C4-2B (cell line): Measurements from ENCODE around the gene PFN3.
"Not testable (repeated sequence)": the region's sequence is repeated elsewhere in the genome, so short reads cannot be mapped to it uniquely, and the experiment has no call there.

ENCODE experiments used
- H3K27ac ChIP-seq: fragments of 450-650 bp; 2 replicates; pipeline ENCODE4 v1.5.1; 2017
- ZFX ChIP-seq: fragments of 450-650 bp; IDR thresholded peaks from 2 replicates; pipeline ENCODE4 v1.6.1; 2017
- TF ChIP-seq, protein P1 (sequence below): fragments of 450-650 bp; conservative IDR thresholded peaks from 2 replicates; pipeline ENCODE4 v1.5.1; 2017; ENCODE audit warnings: mild to moderate bottlenecking

PFN3 gene

DNA sequence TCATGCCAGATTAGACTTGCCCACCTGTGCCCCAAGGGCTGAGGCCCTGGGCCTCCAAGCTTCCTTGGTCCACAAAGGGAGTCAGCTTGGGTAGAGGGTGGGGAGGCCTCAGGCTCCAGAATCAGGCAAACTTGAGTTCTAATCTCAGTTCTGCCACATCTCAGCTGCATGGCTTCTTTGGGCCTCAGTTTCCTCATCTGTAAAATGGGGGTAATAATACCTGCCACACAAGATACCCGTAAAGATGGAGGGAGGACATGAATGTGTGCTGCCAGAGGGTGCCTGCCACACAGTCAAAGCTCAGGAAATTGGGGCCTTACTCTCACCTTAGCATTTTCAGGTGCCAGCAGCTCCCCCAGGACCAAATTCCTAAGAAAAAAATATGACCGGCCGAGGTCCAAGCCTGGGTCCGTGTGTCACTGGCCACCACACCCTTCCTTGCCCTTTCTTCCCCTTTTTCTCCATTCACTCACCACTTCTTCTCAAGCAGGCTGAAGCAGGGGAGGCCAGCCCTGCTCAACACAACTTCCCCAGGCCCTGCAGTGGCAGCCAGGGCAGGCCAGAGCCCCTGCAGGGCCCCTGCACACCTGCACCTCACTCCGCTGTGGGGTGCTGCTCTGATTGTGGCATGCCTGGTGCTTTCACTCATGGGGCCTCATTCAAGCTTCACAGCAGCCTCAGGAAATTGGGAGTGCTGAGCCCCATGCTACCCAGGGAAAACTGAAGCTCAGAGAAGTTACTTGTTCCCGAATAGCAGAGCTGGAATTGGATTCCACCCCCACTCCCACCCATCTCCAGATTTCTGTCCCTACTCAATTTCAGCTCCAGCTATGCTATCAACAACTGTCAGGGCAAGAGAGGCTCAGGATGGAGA is 38.8 kb downstream of the PFN3 start:
- H3K27ac ChIP-seq, result no peak overlapping the region
- TF ChIP-seq, protein P1, sequence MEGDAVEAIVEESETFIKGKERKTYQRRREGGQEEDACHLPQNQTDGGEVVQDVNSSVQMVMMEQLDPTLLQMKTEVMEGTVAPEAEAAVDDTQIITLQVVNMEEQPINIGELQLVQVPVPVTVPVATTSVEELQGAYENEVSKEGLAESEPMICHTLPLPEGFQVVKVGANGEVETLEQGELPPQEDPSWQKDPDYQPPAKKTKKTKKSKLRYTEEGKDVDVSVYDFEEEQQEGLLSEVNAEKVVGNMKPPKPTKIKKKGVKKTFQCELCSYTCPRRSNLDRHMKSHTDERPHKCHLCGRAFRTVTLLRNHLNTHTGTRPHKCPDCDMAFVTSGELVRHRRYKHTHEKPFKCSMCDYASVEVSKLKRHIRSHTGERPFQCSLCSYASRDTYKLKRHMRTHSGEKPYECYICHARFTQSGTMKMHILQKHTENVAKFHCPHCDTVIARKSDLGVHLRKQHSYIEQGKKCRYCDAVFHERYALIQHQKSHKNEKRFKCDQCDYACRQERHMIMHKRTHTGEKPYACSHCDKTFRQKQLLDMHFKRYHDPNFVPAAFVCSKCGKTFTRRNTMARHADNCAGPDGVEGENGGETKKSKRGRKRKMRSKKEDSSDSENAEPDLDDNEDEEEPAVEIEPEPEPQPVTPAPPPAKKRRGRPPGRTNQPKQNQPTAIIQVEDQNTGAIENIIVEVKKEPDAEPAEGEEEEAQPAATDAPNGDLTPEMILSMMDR, result no peak
- TF ChIP-seq ZFX, result no peak

DNA sequence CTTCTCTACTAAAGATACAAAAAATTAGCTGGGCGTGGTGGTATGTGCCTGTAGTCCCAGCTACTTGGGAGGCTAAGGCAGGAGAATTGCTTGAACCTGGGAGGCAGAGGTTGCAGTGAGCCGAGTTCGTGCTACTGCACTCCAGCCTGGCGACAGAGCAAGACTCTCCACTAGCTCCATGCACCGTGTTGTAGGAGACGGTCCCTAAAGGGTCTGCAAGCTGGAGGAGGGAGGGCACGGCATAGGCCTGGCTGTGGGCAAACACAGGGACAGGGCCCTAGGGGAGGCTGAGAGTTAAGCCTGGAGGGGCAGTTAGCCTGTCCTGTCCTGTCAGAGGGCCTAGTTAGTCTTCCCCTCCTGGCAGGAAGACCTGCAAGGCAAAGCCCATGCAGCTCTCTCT is 39.7 kb downstream of the PFN3 start:
- H3K27ac ChIP-seq, result not testable (repeated sequence)

DNA sequence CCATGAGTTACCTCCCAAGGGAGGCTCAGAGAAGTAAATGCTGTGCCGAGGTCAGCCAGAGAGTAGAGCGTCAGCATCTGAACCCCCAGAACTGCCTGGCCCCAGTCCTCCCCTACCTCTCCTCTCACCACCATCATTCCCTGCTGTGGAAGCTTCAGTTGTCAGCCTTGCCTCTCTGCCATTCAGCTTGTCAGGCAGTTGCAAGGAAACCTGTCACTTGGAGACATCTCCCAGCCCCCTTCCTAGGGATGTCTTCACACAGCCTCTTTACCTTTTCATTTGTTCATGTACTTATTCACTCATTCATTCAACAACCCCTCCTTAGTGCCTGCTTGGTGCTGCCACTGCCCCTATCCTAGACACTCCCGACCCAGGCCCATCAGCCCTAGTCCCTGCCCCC is 40.6 kb downstream of the PFN3 start:
- no peak for TF ChIP-seq ZFX
- TF ChIP-seq, protein P1, result no peak
- no peak overlapping the region for H3K27ac ChIP-seq

- H3K27ac ChIP-seq, result no peak overlapping the region
- no peak for TF ChIP-seq ZFX
- TF ChIP-seq, protein P1, result no peak
Observed at GRCh38 chr5:177359451-177359851, 41.0 kb downstream of the PFN3 start.

DNA sequence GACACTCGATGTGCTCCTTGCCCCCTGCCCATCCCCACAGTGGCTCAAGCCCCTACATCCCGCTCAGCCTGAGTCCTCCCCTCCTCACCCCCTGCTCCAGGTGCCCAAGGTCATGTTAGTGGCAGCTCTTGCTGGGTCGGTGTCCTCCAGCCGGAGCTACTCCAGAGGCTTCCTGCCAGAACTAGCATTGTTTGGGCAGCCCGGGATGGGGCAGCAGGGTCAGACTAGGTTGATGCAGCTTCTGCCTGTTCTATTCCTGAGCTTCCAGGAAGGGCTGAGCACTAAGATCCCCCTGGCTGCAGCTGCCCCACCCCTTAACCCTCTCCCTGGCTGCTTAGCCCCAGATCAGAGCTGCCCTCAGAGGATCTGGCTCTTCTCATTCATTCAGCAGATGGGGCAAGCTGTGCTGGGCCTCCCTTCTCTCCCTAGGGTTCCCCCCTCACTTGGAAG is 42.1 kb downstream of the PFN3 start:
- H3K27ac ChIP-seq, result no peak overlapping the region
- TF ChIP-seq, protein P1, result no peak
- no peak for TF ChIP-seq ZFX

- TF ChIP-seq, protein P1, result no peak
- TF ChIP-seq ZFX, result no peak
- H3K27ac ChIP-seq, result no peak within 1 kb of the TSS
Observed at GRCh38 chr5:177357459-177358351, 42.8 kb downstream of the PFN3 start, which contains the start of gene RGS14. TSS of gene RGS14 (plus strand) at chr5:177357924. CDS start at chr5:177358025, 101 bp downstream.

- TF ChIP-seq, protein P1, result no peak
- TF ChIP-seq ZFX, result no peak
- no peak overlapping the region for H3K27ac ChIP-seq
Observed at GRCh38 chr5:177357146-177357458, 43.4 kb downstream of the PFN3 start.
